HepG2 (cell line): Measurements from ENCODE around the gene BBLN. TPM values are rescaled to one million over a fixed set of nuclear protein-coding genes. Genes with fewer than 3 reads are reported as not detected.
"Not testable (repeated sequence)": the region's sequence is repeated elsewhere in the genome, so short reads cannot be mapped to it uniquely, and the experiment has no call there.

Source experiments
- ATAC-seq: fragments of 200-7000 bp; cut with Tn5 transposase; 3 replicates; pipeline ENCODE4 v1.9.1; 2020; ENCODE audit warnings: mild to moderate bottlenecking, moderate library complexity
- BruUV-seq: library from RNA; stranded (reverse); fragments of 400-500 nt; replicated peaks from 2 replicates; lab custom pipeline; 2021; lab: Mats Ljungman, UMichigan
- CTCF ChIA-PET: fragments of 300-600 bp; formaldehyde crosslinking; extraction: SDS; loops from one replicate; lab custom pipeline; 2021; ENCODE audit warnings: low total read pairs, inconsistent platforms, low intra/inter-chr PET ratio; lab: Yijun Ruan, JAX
- POLR2A ChIA-PET: fragments of 350-600 bp; sonication (Branson Sonifier 250); formaldehyde crosslinking; loops from one replicate; lab custom pipeline; 2020; ENCODE audit warnings: antibody characterized with exemption, inconsistent platforms; lab: Yijun Ruan, JAX
- DNase-seq: peaks from one replicate; pipeline ENCODE4 v3.0.0-alpha.2; 2015; ENCODE audit warnings: low spot score
- FAIRE-seq: peaks from 3 replicates; lab custom pipeline; 2011; peaks lifted over from hg19 to GRCh38; lab: Jason Lieb, UNC
- H2AFZ ChIP-seq: one replicate; pipeline ENCODE4 v1.6.1; 2011; ENCODE audit warnings: low read length, inconsistent platforms
- H3K27ac ChIP-seq: fragments of 300-600 bp; 3 replicates; pipeline ENCODE4 v1.8.0; 2011; ENCODE audit warnings: mixed run types, mild to moderate bottlenecking, mixed read lengths, low read length, inconsistent platforms; ENCODE audit not compliant: insufficient read depth; ENCODE audit errors: extremely low read length
- H3K27me3 ChIP-seq, 2 experiments: fragments of 200-600 bp in 1 of 2; 2 replicates in 1 of 2; 3 replicates in 1 of 2; pipeline versions ENCODE4 v1.6.0 to v1.8.0; 2011; ENCODE audit warnings: low read length in 2 of 2, mild to moderate bottlenecking in 2 of 2, moderate library complexity in 2 of 2, inconsistent platforms in 1 of 2; ENCODE audit not compliant: insufficient read depth in 2 of 2, control insufficient read depth in 1 of 2
- H3K36me3 ChIP-seq, 2 experiments: fragments of 200-600 bp in 1 of 2; replicated peaks in 1 of 2; 2 replicates in 1 of 2; 3 replicates in 1 of 2; pipeline versions ENCODE4 v1.5.1 to v1.8.0; 2011; ENCODE audit warnings: low read length in 2 of 2, inconsistent platforms in 1 of 2; ENCODE audit not compliant: insufficient read depth in 2 of 2, control insufficient read depth in 1 of 2
- H3K4me1 ChIP-seq: 2 replicates; pipeline ENCODE4 v1.5.1; 2012; ENCODE audit warnings: low read length, inconsistent platforms; ENCODE audit not compliant: insufficient read depth
- H3K4me2 ChIP-seq: 2 replicates; pipeline ENCODE4 v1.6.0; 2011; ENCODE audit warnings: low read depth, low read length, inconsistent platforms
- H3K4me3 ChIP-seq, 3 experiments: fragments of 200-600 bp in 1 of 3; sonication (generic), shearing (Covaris generic) in 1 of 3; replicated peaks in 1 of 3; 2 replicates each; pipeline ENCODE4 v1.5.1; 2011 to 2016; ENCODE audit warnings: low read length in 3 of 3, inconsistent platforms in 2 of 3, low read depth in 2 of 3, mild to moderate bottlenecking in 2 of 3, control low read depth in 1 of 3, mixed read lengths in 1 of 3; ENCODE audit not compliant: insufficient read depth in 1 of 3
- H3K79me2 ChIP-seq: one replicate; pipeline ENCODE4 v1.6.1; 2011; ENCODE audit warnings: low read length, inconsistent platforms; ENCODE audit not compliant: insufficient read depth
- H3K9ac ChIP-seq: 2 replicates; pipeline ENCODE4 v1.6.0; 2011; ENCODE audit warnings: mild to moderate bottlenecking, low read depth, low read length, inconsistent platforms; ENCODE audit not compliant: insufficient read depth
- H3K9me3 ChIP-seq: 2 replicates; pipeline ENCODE4 v1.5.1; 2012; ENCODE audit warnings: mild to moderate bottlenecking, low read length
- H4K20me1 ChIP-seq: 2 replicates; pipeline ENCODE4 v1.6.0; 2011; ENCODE audit warnings: inconsistent platforms, mild to moderate bottlenecking, low read length, moderate library complexity; ENCODE audit not compliant: insufficient read depth
- GATAD1 ChIP-seq: IDR thresholded peaks from 2 replicates; pipeline ENCODE4 v1.6.1; 2016; ENCODE audit warnings: missing genetic modification reagents, missing compliant biosample characterization
- MXI1 ChIP-seq: IDR thresholded peaks from 3 replicates; pipeline ENCODE4 v1.6.1; 2012; ENCODE audit warnings: low read depth, low read length, inconsistent platforms, borderline replicate concordance
- PPARG ChIP-seq: conservative IDR thresholded peaks from 2 replicates; pipeline ENCODE4 v1.6.1; 2016; ENCODE audit warnings: missing biosample characterization, missing genetic modification reagents
- SAP130 ChIP-seq: IDR thresholded peaks from 2 replicates; pipeline ENCODE4 v1.6.1; 2016; ENCODE audit warnings: low read depth
- TFE3 ChIP-seq: IDR thresholded peaks from 2 replicates; pipeline ENCODE4 v1.6.1; 2016
- ZBTB43 ChIP-seq: sonication (generic); formaldehyde crosslinking; conservative IDR thresholded peaks from 2 replicates; pipeline ENCODE4 v1.4.0; 2020; ENCODE audit warnings: missing genetic modification reagents
- ZFP91 ChIP-seq: sonication (generic); formaldehyde crosslinking; IDR thresholded peaks from 2 replicates; pipeline ENCODE4 v1.9.0; 2022; ENCODE audit warnings: missing genetic modification reagents, mild to moderate bottlenecking, borderline replicate concordance
- ZGPAT ChIP-seq: IDR thresholded peaks from 2 replicates; pipeline ENCODE4 v1.6.1; 2016; ENCODE audit warnings: mild to moderate bottlenecking
- ZNF335 ChIP-seq: sonication (generic); formaldehyde crosslinking; IDR thresholded peaks from 2 replicates; pipeline ENCODE4 v1.4.0; 2020; ENCODE audit warnings: missing genetic modification reagents
- ZNF687 ChIP-seq: sonication (generic); formaldehyde crosslinking; IDR thresholded peaks from 2 replicates; pipeline ENCODE4 v1.5.1; 2020; ENCODE audit warnings: mild to moderate bottlenecking, missing genetic modification reagents, moderate library complexity
- WGBS: methylation state at CpG from one replicate; pipeline ENCODE4 v1.1.6; 2017; ENCODE audit warnings: low lambda C conversion rate; 5-methylcytosine and 5-hydroxymethylcytosine counted together
- in situ Hi-C: cut with HindIII; loops from 2 replicates; pipeline ENCODE4 v1.10.0; 2017; ENCODE audit warnings: low pct_unique_long_range_greater_than_20kb; ENCODE audit not compliant: extremely low pct_ligation_motif_present
- intact Hi-C: fragments of 100-400 bp; cut with micrococcal nuclease; formaldehyde crosslinking; loops from one replicate; pipeline ENCODE4 v1.10.0; 2022; ENCODE audit not compliant: unreplicated experiment
- polyA plus RNA-seq, 8 experiments: library from polyadenylated mRNA; depleted of rRNA in 3 of 8; stranded (reverse) in 7 of 8; unstranded in 1 of 8; fragments of >200 nt; fragmentation: Illumina TruSeq in 4 of 8; extraction: Trizol in 4 of 8; gene quantifications; 2 replicates each; pipeline versions ENCODE4 v1.2.1 to v1.2.3, GENCODE V29; 2011 to 2016; ENCODE audit warnings: low read depth in 4 of 8, missing spikeins in 1 of 8, mixed read lengths in 1 of 8; ENCODE audit not compliant: insufficient read depth in 1 of 8
- total RNA-seq, 5 experiments: library from RNA; depleted of rRNA; stranded (reverse); fragments of >200 nt; fragmentation: Illumina TruSeq; extraction: Trizol; gene quantifications; 2 replicates each; pipeline ENCODE4 v1.2.3, GENCODE V29; 2016; ENCODE audit warnings: low read depth in 1 of 5

Gene BBLN
- total and polyA plus RNA-seq, 2 of the 13 experiments (the other 11 are each of a cell fraction or from before 2014, with no cell fraction given), result 27.6 to 33.1 TPM

- TF ChIP-seq ZBTB43 (CRISPR knock-in tag), result peak; percentile 55; the same call in 1 of the 2 replicates
- peak; percentile 89; the same call in 1 of the 2 replicates for TF ChIP-seq TFE3 (CRISPR knock-in tag)
- 0 out of 2 replicates have a peak, but pooled peaks have one; percentile 10 for TF ChIP-seq PPARG (CRISPR knock-in tag)
- TF ChIP-seq ZNF687 (CRISPR knock-in tag), result peak; percentile 57; the same call in 1 of the 2 replicates
- peak; percentile 15; the same call in 1 of the 2 replicates for TF ChIP-seq ZFP91
- TF ChIP-seq MXI1, result peak; percentile 27; the same call in 1 of the 3 replicates
- TF ChIP-seq GATAD1 (CRISPR knock-in tag), result peak; percentile 31; the same call in 1 of the 2 replicates
- TF ChIP-seq SAP130 (CRISPR knock-in tag), result peak; percentile 69
- TF ChIP-seq ZNF335, result 0 out of 2 replicates have a peak, but pooled peaks have one; percentile 45
- peak; percentile 70 for TF ChIP-seq ZGPAT (CRISPR knock-in tag)
- TF ChIP-seq, all 625 proteins: peak for 85; not testable (repeated sequence) for 540
These were observed 27.9 kb upstream of the BBLN start (continued) for GRCh38 chr9:128132139-128132538.

- H3K27ac ChIP-seq, BruUV-seq, H3K36me3 ChIP-seq, CTCF ChIA-PET, POLR2A ChIA-PET, H3K4me2 ChIP-seq, H3K79me2 ChIP-seq, H3K27me3 ChIP-seq, H3K4me3 ChIP-seq, ATAC-seq, H3K9ac ChIP-seq, DNase-seq, H4K20me1 ChIP-seq, H3K9me3 ChIP-seq, H2AFZ ChIP-seq, intact Hi-C loops, in situ Hi-C loops: not testable (repeated sequence)
- peaks cover 54% of the 10 kb centered on the region for H3K4me1 ChIP-seq
- WGBS, result 64% methylated on average over 8 of the region's 8 CpGs
- peak; percentile 15 for FAIRE-seq
These were observed 24.5 kb upstream of the BBLN start for GRCh38 chr9:128135561-128135960.
